K562 (cell line): ENCODE results near the gene ODR4. TPM values are rescaled to one million over a fixed set of nuclear protein-coding genes. Genes with fewer than 3 reads are reported as not detected.
A peak's percentile ranks its signal among the peaks of the same experiment; 100 is the strongest.

Experiments
- GATAD2A ChIP-seq: fragments of 450-650 bp; IDR thresholded peaks from 2 replicates; pipeline ENCODE4 v1.6.1; 2017
- HDAC1 ChIP-seq, 2 experiments: fragments of 450-650 bp; IDR thresholded peaks; 2 replicates each; pipeline ENCODE4 v1.6.1; 2016 to 2017; ENCODE audit warnings: inconsistent platforms in 1 of 2, mild to moderate bottlenecking in 1 of 2, moderate library complexity in 1 of 2
- HMG20A ChIP-seq: fragments of 450-650 bp; formaldehyde crosslinking; conservative IDR thresholded peaks from 2 replicates; pipeline ENCODE4 v1.4.0; 2020; ENCODE audit warnings: mild to moderate bottlenecking, mixed read lengths
- PHF20 ChIP-seq: fragments of 450-650 bp; IDR thresholded peaks from 2 replicates; pipeline ENCODE4 v1.6.1; 2018; ENCODE audit not compliant: partially characterized antibody
- PHF21A ChIP-seq: fragments of 450-650 bp; IDR thresholded peaks from 2 replicates; pipeline ENCODE4 v1.6.1; 2017; ENCODE audit warnings: low read depth, borderline replicate concordance
- SMAD3 ChIP-seq: fragments of 450-650 bp; formaldehyde crosslinking; conservative IDR thresholded peaks from 2 replicates; pipeline ENCODE4 v1.4.0; 2020; ENCODE audit warnings: mild to moderate bottlenecking
- SMARCC2 ChIP-seq: fragments of 450-650 bp; IDR thresholded peaks from 2 replicates; pipeline ENCODE4 v1.6.1; 2017; ENCODE audit warnings: antibody characterized with exemption, moderate library complexity, mild to moderate bottlenecking, low read depth
- ZNF232 ChIP-seq: sonication (generic); formaldehyde crosslinking; IDR thresholded peaks from 2 replicates; pipeline ENCODE4 v1.8.0; 2022; ENCODE audit warnings: mild to moderate bottlenecking, missing genetic modification reagents
- ZNF263 ChIP-seq: sonication (generic); formaldehyde crosslinking; IDR thresholded peaks from 2 replicates; pipeline ENCODE4 v1.8.0; 2022; ENCODE audit warnings: mild to moderate bottlenecking, missing genetic modification reagents, borderline replicate concordance
- polyA plus RNA-seq, 8 experiments: library from polyadenylated mRNA; depleted of rRNA in 4 of 8; stranded (reverse) in 5 of 8; unstranded in 3 of 8; fragments of >200 nt; fragmentation: Nextera tagmentation in 2 of 8; fragmentation: Illumina TruSeq in 1 of 8; extraction: Ambion mirVana in 2 of 8; extraction: Trizol in 1 of 8; gene quantifications; 2 replicates each; pipeline versions ENCODE4 v1.2.1 to v1.2.3, GENCODE V29; 2011 to 2014; ENCODE audit warnings: inconsistent platforms in 1 of 8, missing spikeins in 1 of 8
- total RNA-seq, 7 experiments: library from RNA; depleted of rRNA in 6 of 7; stranded (reverse); fragments of >200 nt in 6 of 7; fragmentation: Illumina TruSeq in 2 of 7; extraction: Trizol in 2 of 7; gene quantifications; 2 replicates each; pipeline versions ENCODE4 v1.2.1 to v1.2.3, GENCODE V29; 2011 to 2021; ENCODE audit warnings: low replicate concordance in 1 of 7
- TF ChIP-seq, protein P1 (sequence below), 2 experiments: fragments of 450-650 bp; conservative IDR thresholded peaks; 2 replicates each; pipeline ENCODE4 v1.6.1; 2017; ENCODE audit warnings: mild to moderate bottlenecking in 2 of 2, moderate library complexity in 2 of 2

Gene ODR4
- total and polyA plus RNA-seq, 9 of the 15 experiments (the other 6 are each of a cell fraction or from before 2014, with no cell fraction given) = 23.1 to 63.9 (median 44.1) TPM

DNA sequence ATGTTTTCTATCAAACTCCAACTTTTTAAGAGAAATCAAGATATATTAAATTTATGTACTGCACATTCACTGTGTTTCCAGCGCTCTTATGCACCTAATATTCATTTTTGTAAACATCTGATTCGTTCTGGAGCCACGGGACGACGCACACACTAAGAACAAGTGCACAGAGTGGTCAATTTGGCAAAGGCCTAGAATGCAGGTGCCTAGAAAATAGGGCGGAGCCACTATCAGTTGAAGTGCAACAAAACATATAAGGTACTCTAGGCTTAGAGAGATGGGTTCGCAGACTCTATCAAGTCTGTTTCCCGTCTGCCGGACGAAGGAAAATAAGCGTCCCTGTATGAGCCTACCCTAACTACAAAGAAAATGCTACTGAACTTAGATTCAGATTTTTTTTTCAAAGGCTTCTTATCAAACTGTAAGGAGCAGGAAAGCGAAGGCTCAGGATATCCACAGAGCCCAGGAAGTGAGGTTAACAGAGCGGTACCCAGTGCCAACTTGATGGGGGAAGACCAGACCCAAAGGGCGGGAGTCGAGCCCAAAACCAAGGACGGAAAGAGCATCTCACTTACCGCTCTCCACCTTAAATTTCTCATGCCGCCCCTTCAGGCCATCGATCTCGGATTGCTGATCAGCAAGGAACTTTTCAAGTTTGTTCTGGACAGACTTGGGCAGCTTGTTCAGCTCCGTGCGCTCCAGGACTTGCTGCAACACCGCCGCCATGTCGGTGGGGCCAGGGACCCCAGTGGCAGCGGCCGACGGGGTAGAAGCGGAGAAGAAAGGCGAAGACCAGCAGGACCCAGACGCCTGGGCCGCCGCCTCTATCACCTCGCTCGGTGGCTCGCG is 1.1 kb upstream of the ODR4 start (continued):
- TF ChIP-seq SMARCC2 (0 out of 2 replicates have a peak, but pooled peaks have one; percentile 59), GATAD2A (peak; percentile 72; the same call in 1 of the 2 replicates), HMG20A (CRISPR knock-in tag) (peak; percentile 54; the same call in 1 of the 2 replicates), PHF20 (peak; percentile 53), SMAD3 (no peak), PHF21A (0 out of 2 replicates have a peak, but pooled peaks have one; percentile 11), HDAC1 (IDR thresholded peaks at IDR 0.05) (peak in 1 of 2 experiments; percentile 25; a peak in 1 of 4 replicates), ZNF232 (CRISPR knock-in tag) (0 out of 2 replicates have a peak, but pooled peaks have one; percentile 68), ZNF263 (CRISPR knock-in tag) (no peak)
- TF ChIP-seq, protein P1, sequence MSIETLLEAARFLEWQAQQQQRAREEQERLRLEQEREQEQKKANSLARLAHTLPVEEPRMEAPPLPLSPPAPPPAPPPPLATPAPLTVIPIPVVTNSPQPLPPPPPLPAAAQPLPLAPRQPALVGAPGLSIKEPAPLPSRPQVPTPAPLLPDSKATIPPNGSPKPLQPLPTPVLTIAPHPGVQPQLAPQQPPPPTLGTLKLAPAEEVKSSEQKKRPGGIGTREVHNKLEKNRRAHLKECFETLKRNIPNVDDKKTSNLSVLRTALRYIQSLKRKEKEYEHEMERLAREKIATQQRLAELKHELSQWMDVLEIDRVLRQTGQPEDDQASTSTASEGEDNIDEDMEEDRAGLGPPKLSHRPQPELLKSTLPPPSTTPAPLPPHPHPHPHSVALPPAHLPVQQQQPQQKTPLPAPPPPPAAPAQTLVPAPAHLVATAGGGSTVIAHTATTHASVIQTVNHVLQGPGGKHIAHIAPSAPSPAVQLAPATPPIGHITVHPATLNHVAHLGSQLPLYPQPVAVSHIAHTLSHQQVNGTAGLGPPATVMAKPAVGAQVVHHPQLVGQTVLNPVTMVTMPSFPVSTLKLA (conservative IDR thresholded peaks at IDR 0.05) = 0 out of 4 replicates have a peak, but pooled peaks of 1 of the 2 experiments have one; percentile 14
